Neuron (in vitro differentiated cells): ENCODE measurements around the gene PLPPR3.

Source experiments
- H2AFZ ChIP-seq: one replicate; pipeline ENCODE4 v1.6.1; 2013; ENCODE audit warnings: low read depth, mild to moderate bottlenecking, inconsistent platforms, low read length, moderate library complexity
- H3K27me3 ChIP-seq: one replicate; pipeline ENCODE4 v1.6.1; 2013; ENCODE audit warnings: low read length; ENCODE audit not compliant: insufficient read depth
- H3K36me3 ChIP-seq: one replicate; pipeline ENCODE4 v1.6.1; 2013; ENCODE audit warnings: low read length; ENCODE audit not compliant: insufficient read depth
- H3K4me1 ChIP-seq: one replicate; pipeline ENCODE4 v1.6.1; 2013; ENCODE audit warnings: low read length; ENCODE audit not compliant: insufficient read depth
- H3K4me3 ChIP-seq: 2 replicates; pipeline ENCODE4 v1.5.1; 2013; ENCODE audit warnings: mild to moderate bottlenecking, low read length, moderate library complexity
- H3K9me3 ChIP-seq: one replicate; pipeline ENCODE4 v1.6.1; 2013; ENCODE audit warnings: low read length

The PLPPR3 gene

DNA sequence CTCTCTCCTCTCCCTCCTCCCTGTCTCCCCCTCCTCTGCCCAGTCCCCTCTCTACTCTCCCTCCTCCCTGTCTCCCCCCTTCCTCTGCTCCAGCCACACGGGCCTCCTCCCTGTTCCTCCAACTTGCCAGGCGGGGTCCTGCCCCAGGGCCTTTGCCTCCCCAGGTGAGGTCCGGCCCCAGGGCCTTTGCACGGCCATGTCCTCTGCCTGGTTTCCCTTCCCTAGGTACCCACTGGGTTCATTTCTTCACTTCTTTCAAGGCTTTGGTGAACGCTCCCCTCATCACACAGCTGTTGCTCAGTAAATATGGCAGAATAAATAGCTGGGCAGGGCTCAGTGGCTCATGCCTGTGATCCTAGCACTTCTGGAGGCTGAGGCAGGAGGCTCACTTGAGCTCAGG is 49.7 kb downstream of the PLPPR3 start:
- Histone ChIP-seq H3K4me3 (no peak overlapping the region), H3K36me3 (no peaks in the 10 kb centered on the region), H3K9me3 (no peaks in the 10 kb centered on the region), H2AFZ (no peak overlapping the region), H3K27me3 (no peaks in the 10 kb centered on the region), H3K4me1 (peaks cover 3% of the 10 kb centered on the region)

DNA sequence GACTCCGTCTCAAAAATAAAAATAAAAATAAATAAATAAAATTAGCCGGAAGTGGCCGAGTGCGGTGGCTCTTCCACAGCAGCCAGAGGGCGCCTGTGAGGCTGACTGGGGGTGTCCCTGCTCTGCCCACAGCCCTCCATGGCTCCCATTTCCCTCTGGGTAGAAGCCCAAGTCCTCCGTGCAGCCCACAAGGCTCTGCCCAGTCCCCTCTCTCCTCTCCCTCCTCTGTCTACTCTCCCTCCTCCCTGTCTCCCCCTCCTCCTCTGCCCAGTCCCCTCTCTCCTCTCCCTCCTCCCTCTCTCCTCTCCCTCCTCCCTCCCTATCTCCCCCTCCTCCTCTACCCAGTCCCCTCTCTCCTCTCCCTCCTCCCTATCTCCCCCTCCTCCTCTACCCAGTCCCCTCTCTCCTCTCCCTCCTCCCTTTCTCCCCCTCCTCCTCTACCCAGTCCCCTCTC is 50.4 kb downstream of the PLPPR3 start:
- Histone ChIP-seq H2AFZ (no peak overlapping the region), H3K9me3 (no peaks in the 10 kb centered on the region), H3K36me3 (no peaks in the 10 kb centered on the region), H3K4me3 (no peak overlapping the region), H3K4me1 (peaks cover 3% of the 10 kb centered on the region), H3K27me3 (no peaks in the 10 kb centered on the region)

GRCh38 chr19:769616-770015 is 52.1 kb downstream of the PLPPR3 start:
- H2AFZ ChIP-seq: no peak overlapping the region
- H3K4me1 ChIP-seq: peaks cover 3% of the 10 kb centered on the region
- H3K36me3 ChIP-seq: no peaks in the 10 kb centered on the region
- H3K4me3 ChIP-seq: no peak overlapping the region
- no peaks in the 10 kb centered on the region for H3K9me3 ChIP-seq
- H3K27me3 ChIP-seq: no peaks in the 10 kb centered on the region

GRCh38 chr19:768424-768823 is 53.3 kb downstream of the PLPPR3 start:
- Histone ChIP-seq H3K4me1 (peaks cover 3% of the 10 kb centered on the region), H3K4me3 (no peak overlapping the region), H3K36me3 (no peaks in the 10 kb centered on the region), H2AFZ (no peak overlapping the region), H3K27me3 (no peaks in the 10 kb centered on the region), H3K9me3 (no peaks in the 10 kb centered on the region)

GRCh38 chr19:765179-765738 is 56.5 kb downstream of the PLPPR3 start:
- H2AFZ ChIP-seq: no peak overlapping the region
- no peaks in the 10 kb centered on the region for H3K36me3 ChIP-seq
- peaks cover 3% of the 10 kb centered on the region for H3K4me1 ChIP-seq
- no peaks in the 10 kb centered on the region for H3K27me3 ChIP-seq
- H3K4me3 ChIP-seq: no peak overlapping the region
- no peaks in the 10 kb centered on the region for H3K9me3 ChIP-seq

- no peaks in the 10 kb centered on the region for H3K27me3 ChIP-seq
- H3K36me3 ChIP-seq: no peaks in the 10 kb centered on the region
- H2AFZ ChIP-seq: no peak overlapping the region
- H3K4me1 ChIP-seq: peaks cover 3% of the 10 kb centered on the region
- H3K9me3 ChIP-seq: no peaks in the 10 kb centered on the region
- H3K4me3 ChIP-seq: no peak overlapping the region
These were observed 57.5 kb downstream of the PLPPR3 start for GRCh38 chr19:764301-764700.

DNA sequence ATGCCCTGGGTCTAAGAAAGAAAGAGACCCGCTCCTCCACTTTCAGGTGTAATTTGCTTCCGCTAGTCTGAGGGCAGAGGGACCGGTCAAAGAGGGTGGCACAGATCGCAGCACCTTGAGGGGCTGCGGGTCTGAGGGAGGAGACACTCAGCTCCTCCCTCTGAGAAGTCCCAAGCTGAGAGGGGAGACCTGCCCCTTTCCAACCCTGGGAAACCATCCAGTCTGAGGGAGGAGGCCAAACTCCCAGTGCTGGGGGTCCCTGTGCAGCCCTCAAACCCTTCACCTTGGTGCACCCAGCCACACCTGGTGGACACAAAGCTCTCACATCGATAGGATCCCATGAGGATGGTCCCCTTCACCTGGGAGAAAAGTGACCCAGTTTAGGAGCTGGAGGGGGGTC is 57.9 kb downstream of the PLPPR3 start:
- H3K4me3 ChIP-seq: no peak overlapping the region
- H3K9me3 ChIP-seq: no peaks in the 10 kb centered on the region

DNA sequence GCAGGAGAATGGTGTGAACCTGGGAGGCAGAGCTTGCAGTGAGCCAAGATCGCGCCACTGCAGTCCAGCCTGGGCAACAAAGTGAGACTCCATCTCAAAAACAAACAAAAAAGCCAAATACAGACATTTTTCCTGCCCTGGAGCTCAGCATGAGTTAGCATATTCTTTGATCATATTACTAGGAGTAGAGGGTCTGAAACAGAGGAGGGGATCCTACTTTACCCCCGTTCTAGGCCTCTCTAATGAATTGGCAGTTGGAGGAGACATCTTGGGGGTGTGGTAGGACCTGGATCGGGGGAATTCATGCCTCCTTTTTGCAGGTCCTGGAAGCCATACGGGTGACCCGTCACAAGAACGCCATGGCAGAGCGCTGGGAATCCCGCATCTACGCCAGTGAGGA is 58.6 kb downstream of the PLPPR3 start:
- Histone ChIP-seq H3K4me3 (no peak overlapping the region), H3K36me3 (no peaks in the 10 kb centered on the region), H2AFZ (no peak overlapping the region), H3K4me1 (no peaks in the 10 kb centered on the region), H3K27me3 (no peaks in the 10 kb centered on the region), H3K9me3 (peaks cover 4% of the 10 kb centered on the region)

More for the DNA sequence above, 57.9 kb downstream of the PLPPR3 start:
- no peaks in the 10 kb centered on the region for H3K36me3 ChIP-seq
- H2AFZ ChIP-seq: no peak overlapping the region
- peaks cover 3% of the 10 kb centered on the region for H3K4me1 ChIP-seq
- H3K27me3 ChIP-seq: no peaks in the 10 kb centered on the region
